AG04449 (cell line): ENCODE measurements around the gene TNKS1BP1.

ENCODE experiments used
- CTCF ChIA-PET: fragments of 350-600 bp; formaldehyde crosslinking; extraction: SDS; loops from one replicate; lab custom pipeline; 2021; ENCODE audit warnings: antibody characterized with exemption; lab: Yijun Ruan, JAX
- POLR2A ChIA-PET: fragments of 400-600, 350-600 bp; formaldehyde crosslinking; extraction: SDS; loops from one replicate; lab custom pipeline; 2020; ENCODE audit warnings: antibody characterized with exemption, inconsistent platforms; lab: Yijun Ruan, JAX
- DNase-seq: peaks from one replicate; pipeline ENCODE4 v3.0.0-alpha.2; 2010; ENCODE audit warnings: low read depth, low spot score
- H3K4me3 ChIP-seq: 2 replicates; pipeline ENCODE4 v1.5.1; 2011; ENCODE audit warnings: low read depth, mild to moderate bottlenecking, control low read depth, low read length
- TF ChIP-seq, protein P1 (sequence below): IDR thresholded peaks from one replicate; pipeline ENCODE4 v1.5.1; 2011; ENCODE audit warnings: mild to moderate bottlenecking, moderate library complexity, low read length, control low read depth, inconsistent platforms; ENCODE audit not compliant: insufficient read depth; ENCODE audit errors: missing control alignments

Gene TNKS1BP1

GRCh38 chr11:57359896-57360690 lies 35.3 kb upstream of the TNKS1BP1 start:
- CTCF ChIA-PET: interaction anchor here (0.7 to 5.7 kb wide), 5 partner anchors 9 to 285 kb away, joined by 4 to 40 read pairs (median 6); no protein-coding TSS in a partner anchor

DNA sequence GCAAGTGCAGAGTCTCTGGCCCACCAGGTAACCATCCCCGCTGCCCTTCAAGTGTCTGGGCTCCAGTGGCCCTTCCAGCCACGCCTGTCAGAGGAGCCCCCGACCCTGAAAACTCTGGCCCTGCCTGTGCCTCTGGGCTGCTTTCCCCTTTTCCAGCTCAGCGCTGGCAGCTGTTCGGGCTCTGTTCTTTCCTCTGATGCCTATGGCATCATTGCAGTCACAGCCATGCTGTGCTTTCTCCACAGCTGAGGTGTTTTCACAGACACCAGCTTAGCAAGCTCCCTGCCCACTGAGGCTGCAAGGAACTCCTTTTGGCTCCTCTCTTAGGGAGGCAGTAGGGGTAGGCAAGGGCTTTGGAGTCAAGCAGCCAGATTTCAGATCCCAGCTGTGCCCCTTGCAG lies 34.6 kb upstream of the TNKS1BP1 start:
- POLR2A ChIA-PET: no interaction called here
- H3K4me3 ChIP-seq: no peak overlapping the region
- TF ChIP-seq, protein P1, sequence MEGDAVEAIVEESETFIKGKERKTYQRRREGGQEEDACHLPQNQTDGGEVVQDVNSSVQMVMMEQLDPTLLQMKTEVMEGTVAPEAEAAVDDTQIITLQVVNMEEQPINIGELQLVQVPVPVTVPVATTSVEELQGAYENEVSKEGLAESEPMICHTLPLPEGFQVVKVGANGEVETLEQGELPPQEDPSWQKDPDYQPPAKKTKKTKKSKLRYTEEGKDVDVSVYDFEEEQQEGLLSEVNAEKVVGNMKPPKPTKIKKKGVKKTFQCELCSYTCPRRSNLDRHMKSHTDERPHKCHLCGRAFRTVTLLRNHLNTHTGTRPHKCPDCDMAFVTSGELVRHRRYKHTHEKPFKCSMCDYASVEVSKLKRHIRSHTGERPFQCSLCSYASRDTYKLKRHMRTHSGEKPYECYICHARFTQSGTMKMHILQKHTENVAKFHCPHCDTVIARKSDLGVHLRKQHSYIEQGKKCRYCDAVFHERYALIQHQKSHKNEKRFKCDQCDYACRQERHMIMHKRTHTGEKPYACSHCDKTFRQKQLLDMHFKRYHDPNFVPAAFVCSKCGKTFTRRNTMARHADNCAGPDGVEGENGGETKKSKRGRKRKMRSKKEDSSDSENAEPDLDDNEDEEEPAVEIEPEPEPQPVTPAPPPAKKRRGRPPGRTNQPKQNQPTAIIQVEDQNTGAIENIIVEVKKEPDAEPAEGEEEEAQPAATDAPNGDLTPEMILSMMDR: no peak
- CTCF ChIA-PET: interaction anchor here (1.0 to 5.7 kb wide), 6 partner anchors 8 to 209 kb away, joined by 3 to 40 read pairs (median 5); no protein-coding TSS in a partner anchor
- DNase-seq: no peak

More at GRCh38 chr11:57359896-57360690, 35.3 kb upstream of the TNKS1BP1 start:
- DNase-seq: no peak
- TF ChIP-seq, protein P1: no peak
- POLR2A ChIA-PET: interaction anchor here (0.6 kb wide), 1 partner anchor 473 kb away, joined by 3 read pairs; no protein-coding TSS in a partner anchor
- no peak overlapping the region for H3K4me3 ChIP-seq

GRCh38 chr11:57358991-57359390 lies 34.2 kb upstream of the TNKS1BP1 start:
- POLR2A ChIA-PET: no interaction called here
- DNase-seq: no peak
- no peak overlapping the region for H3K4me3 ChIP-seq
- TF ChIP-seq, protein P1: no peak
- CTCF ChIA-PET: interaction anchor here (1.0 to 5.7 kb wide), 5 partner anchors 8 to 209 kb away, joined by 3 to 40 read pairs (median 6); no protein-coding TSS in a partner anchor

- CTCF ChIA-PET: interaction anchor here (1.0 to 5.7 kb wide), 6 partner anchors 7 to 210 kb away, joined by 3 to 40 read pairs (median 8); no protein-coding TSS in a partner anchor
- DNase-seq: no peak
- POLR2A ChIA-PET: no interaction called here
- TF ChIP-seq, protein P1: no peak
- H3K4me3 ChIP-seq: no peak overlapping the region
Observed at GRCh38 chr11:57358543-57358961, 33.8 kb upstream of the TNKS1BP1 start.

DNA sequence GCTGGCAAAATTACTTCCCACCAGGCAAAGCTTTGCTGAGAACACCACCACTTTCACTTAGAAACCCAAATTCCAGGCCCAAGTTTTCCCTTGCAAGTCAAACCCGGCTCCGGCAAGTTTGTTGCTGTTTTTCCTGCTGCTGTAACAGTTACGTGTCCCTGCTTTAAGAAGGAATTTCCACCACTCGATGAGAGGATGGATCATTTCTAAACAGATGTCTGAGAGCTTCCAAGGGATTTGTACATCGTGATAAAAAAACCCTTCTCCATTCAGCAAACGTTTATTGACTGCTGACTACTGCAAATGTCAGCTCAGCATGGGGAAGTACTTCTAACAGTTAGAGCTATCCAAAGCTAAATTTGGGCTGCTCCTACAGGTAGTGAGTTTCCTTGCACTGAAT lies 33.1 kb upstream of the TNKS1BP1 start:
- DNase-seq: no peak
- ChIA-PET CTCF (interaction anchor here (1.1 to 5.7 kb wide), 4 partner anchors 11 to 169 kb away, joined by 3 to 40 read pairs (median 8); no protein-coding TSS in a partner anchor), POLR2A (no interaction called here)
- no peak overlapping the region for H3K4me3 ChIP-seq
- TF ChIP-seq, protein P1: no peak

- no peak for DNase-seq
- ChIA-PET CTCF (interaction anchor here (0.8 to 5.7 kb wide), 5 partner anchors 10 to 170 kb away, joined by 3 to 40 read pairs (median 4); no protein-coding TSS in a partner anchor), POLR2A (no interaction called here)
- H3K4me3 ChIP-seq: no peak overlapping the region
- TF ChIP-seq, protein P1: no peak
Observed at GRCh38 chr11:57357310-57357709, 32.6 kb upstream of the TNKS1BP1 start.
